Tibial nerve (tissue), 3 donors: Measurements from ENCODE around the gene SLC18A2.

ENCODE experiments used
- POLR2A ChIP-seq, 2 donors: fragments of 450-650 bp; IDR thresholded peaks; one replicate each; pipeline ENCODE4 v1.6.1; 2017; ENCODE audit warnings: antibody characterized with exemption in 2 of 2, mild to moderate bottlenecking in 2 of 2, moderate library complexity in 2 of 2
- TF ChIP-seq, protein P1 (sequence below), 5 experiments: fragments of 200-600 bp in 3 of 5; fragments of 450-650 bp in 2 of 5; sonication (generic) in 3 of 5; IDR thresholded peaks; one replicate each; pipeline ENCODE4 v1.5.1; 2016 to 2019; ENCODE audit warnings: antibody characterized with exemption in 5 of 5, mild to moderate bottlenecking in 3 of 5, moderate library complexity in 2 of 5

DNA sequence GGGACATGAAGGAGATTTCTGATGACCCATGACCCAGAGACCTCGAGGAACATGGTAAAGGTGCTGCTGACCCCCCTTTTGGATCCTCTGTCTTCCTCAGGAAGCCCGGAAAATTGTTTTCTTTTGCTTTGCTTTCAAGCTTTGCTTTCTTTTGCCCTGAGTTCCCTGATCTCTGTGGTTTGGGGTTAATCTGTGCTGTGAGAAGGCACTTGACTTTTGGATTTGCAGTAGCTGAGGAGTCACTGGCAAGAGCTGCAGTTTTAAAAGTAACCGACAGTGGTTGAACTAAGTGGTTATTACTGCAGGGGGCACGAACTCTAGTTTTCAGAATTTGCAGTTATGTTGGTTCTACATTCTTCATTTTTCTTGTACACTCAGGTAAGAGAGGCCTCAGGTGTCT, 81.3 kb downstream of the SLC18A2 start:
- no peak for TF ChIP-seq POLR2A (IDR thresholded peaks at IDR 0.05)
- TF ChIP-seq, protein P1, sequence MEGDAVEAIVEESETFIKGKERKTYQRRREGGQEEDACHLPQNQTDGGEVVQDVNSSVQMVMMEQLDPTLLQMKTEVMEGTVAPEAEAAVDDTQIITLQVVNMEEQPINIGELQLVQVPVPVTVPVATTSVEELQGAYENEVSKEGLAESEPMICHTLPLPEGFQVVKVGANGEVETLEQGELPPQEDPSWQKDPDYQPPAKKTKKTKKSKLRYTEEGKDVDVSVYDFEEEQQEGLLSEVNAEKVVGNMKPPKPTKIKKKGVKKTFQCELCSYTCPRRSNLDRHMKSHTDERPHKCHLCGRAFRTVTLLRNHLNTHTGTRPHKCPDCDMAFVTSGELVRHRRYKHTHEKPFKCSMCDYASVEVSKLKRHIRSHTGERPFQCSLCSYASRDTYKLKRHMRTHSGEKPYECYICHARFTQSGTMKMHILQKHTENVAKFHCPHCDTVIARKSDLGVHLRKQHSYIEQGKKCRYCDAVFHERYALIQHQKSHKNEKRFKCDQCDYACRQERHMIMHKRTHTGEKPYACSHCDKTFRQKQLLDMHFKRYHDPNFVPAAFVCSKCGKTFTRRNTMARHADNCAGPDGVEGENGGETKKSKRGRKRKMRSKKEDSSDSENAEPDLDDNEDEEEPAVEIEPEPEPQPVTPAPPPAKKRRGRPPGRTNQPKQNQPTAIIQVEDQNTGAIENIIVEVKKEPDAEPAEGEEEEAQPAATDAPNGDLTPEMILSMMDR (IDR thresholded peaks at IDR 0.05), result no peak
